Trophoblast cell (in vitro differentiated cells and primary cell): ENCODE results near the gene C20orf204.

ENCODE experiments used
- DNase-seq, 2 donors: peaks; one replicate each; pipeline ENCODE4 v3.0.0-alpha.2; 2016
- H2AFZ ChIP-seq: 2 replicates; pipeline ENCODE4 v1.6.1; 2013; ENCODE audit warnings: low read length, moderate library complexity, mild to moderate bottlenecking; ENCODE audit not compliant: insufficient read depth, poor library complexity
- H2AK5ac ChIP-seq: 2 replicates; pipeline ENCODE4 v1.6.1; 2013; ENCODE audit warnings: mild to moderate bottlenecking, low read length
- H2BK120ac ChIP-seq: 2 replicates; pipeline ENCODE4 v1.6.1; 2013; ENCODE audit warnings: low read length, mild to moderate bottlenecking, moderate library complexity; ENCODE audit not compliant: insufficient read depth, poor library complexity
- H2BK12ac ChIP-seq: 2 replicates; pipeline ENCODE4 v1.6.1; 2013; ENCODE audit warnings: mild to moderate bottlenecking, low read length, moderate library complexity
- H2BK5ac ChIP-seq: 2 replicates; pipeline ENCODE4 v1.6.1; 2013; ENCODE audit warnings: low read length, low read depth, moderate library complexity, mild to moderate bottlenecking; ENCODE audit not compliant: poor library complexity
- H3K14ac ChIP-seq: 2 replicates; pipeline ENCODE4 v1.6.1; 2013; ENCODE audit warnings: mild to moderate bottlenecking, low read length
- H3K18ac ChIP-seq: 2 replicates; pipeline ENCODE4 v1.6.1; 2013; ENCODE audit warnings: mild to moderate bottlenecking, low read length
- H3K23ac ChIP-seq: 2 replicates; pipeline ENCODE4 v1.6.1; 2013; ENCODE audit warnings: low read length
- H3K27ac ChIP-seq: 2 replicates; pipeline ENCODE4 v1.5.1; 2013; ENCODE audit warnings: low read depth, mild to moderate bottlenecking, inconsistent platforms, low read length, moderate library complexity
- H3K27me3 ChIP-seq: 2 replicates; pipeline ENCODE4 v1.6.1; 2013; ENCODE audit warnings: inconsistent platforms, mild to moderate bottlenecking, low read length, moderate library complexity; ENCODE audit not compliant: insufficient read depth
- H3K36me3 ChIP-seq, 2 experiments: 1 replicate in 1 of 2; 2 replicates in 1 of 2; pipeline ENCODE4 v1.6.1; 2013; ENCODE audit warnings: low read length in 2 of 2, mild to moderate bottlenecking in 2 of 2, moderate library complexity in 1 of 2; ENCODE audit not compliant: insufficient read depth in 2 of 2, control insufficient read depth in 1 of 2
- H3K4ac ChIP-seq: 2 replicates; pipeline ENCODE4 v1.6.1; 2013; ENCODE audit warnings: low read depth, mild to moderate bottlenecking, low read length, moderate library complexity
- H3K4me1 ChIP-seq, 2 experiments: 1 replicate in 1 of 2; 2 replicates in 1 of 2; pipeline ENCODE4 v1.6.1; 2013; ENCODE audit warnings: low read length in 2 of 2, mild to moderate bottlenecking in 2 of 2, moderate library complexity in 1 of 2; ENCODE audit not compliant: insufficient read depth in 2 of 2, control insufficient read depth in 1 of 2
- H3K4me2 ChIP-seq: 2 replicates; pipeline ENCODE4 v1.6.1; 2013; ENCODE audit warnings: inconsistent platforms, mild to moderate bottlenecking, low read length, moderate library complexity
- H3K4me3 ChIP-seq: 2 replicates; pipeline ENCODE4 v1.5.1; 2013; ENCODE audit warnings: mild to moderate bottlenecking, low read depth, low read length, inconsistent platforms
- H3K79me1 ChIP-seq: one replicate; pipeline ENCODE4 v1.6.1; 2013; ENCODE audit warnings: low read length
- H3K79me2 ChIP-seq: 2 replicates; pipeline ENCODE4 v1.6.1; 2013; ENCODE audit warnings: low read length, mild to moderate bottlenecking; ENCODE audit not compliant: control insufficient read depth, insufficient read depth, poor library complexity
- H3K9ac ChIP-seq: 2 replicates; pipeline ENCODE4 v1.6.1; 2013; ENCODE audit warnings: mild to moderate bottlenecking, low read length
- H3K9me3 ChIP-seq: 2 replicates; pipeline ENCODE4 v1.6.1; 2013; ENCODE audit warnings: low read depth, mild to moderate bottlenecking, control low read depth, inconsistent platforms, low read length; ENCODE audit not compliant: insufficient read depth
- H4K12ac ChIP-seq: 2 replicates; pipeline ENCODE4 v1.6.1; 2013; ENCODE audit warnings: low read depth, mild to moderate bottlenecking, low read length, moderate library complexity
- H4K8ac ChIP-seq: 2 replicates; pipeline ENCODE4 v1.6.1; 2013; ENCODE audit warnings: low read depth, mild to moderate bottlenecking, low read length, moderate library complexity
- H4K91ac ChIP-seq: one replicate; pipeline ENCODE4 v1.6.1; 2013; ENCODE audit warnings: low read depth, mild to moderate bottlenecking, low read length, moderate library complexity
- WGBS: extraction: QIAGEN DNeasy Blood & Tissue Kit; methylation state at CpG from one replicate; pipeline ENCODE4 v1.1.7; 2013; ENCODE audit warnings: missing lambda C conversion rate; ENCODE audit not compliant: insufficient read length, insufficient coverage; ENCODE audit errors: extremely low coverage; 5-methylcytosine and 5-hydroxymethylcytosine counted together

C20orf204 gene

GRCh38 chr20:64029293-64030117 is 6.5 kb upstream of the C20orf204 start:
- peaks cover 4% of the 10 kb centered on the region for H3K79me1 ChIP-seq
- H4K8ac ChIP-seq = no peak overlapping the region
- no peak overlapping the region for H4K91ac ChIP-seq
- peaks cover 1% of the 10 kb centered on the region for H3K79me2 ChIP-seq
- WGBS = no CpG with 5 or more reads among the region's 38 CpGs
- H3K4ac ChIP-seq = no peak overlapping the region
- peaks cover 11 to 19% of the 10 kb centered on the region in 2 experiments for H3K4me1 ChIP-seq
- H3K9ac ChIP-seq = no peak overlapping the region
- H3K4me3 ChIP-seq = no peak overlapping the region
- no peak overlapping the region for H2AFZ ChIP-seq
- peak overlapping the region; percentile 16 for H2AK5ac ChIP-seq
- H3K27ac ChIP-seq = no peak overlapping the region
- H3K4me2 ChIP-seq = no peak overlapping the region
- H3K18ac ChIP-seq = no peak overlapping the region
- no peak overlapping the region for H2BK12ac ChIP-seq
- DNase-seq = no peak
- no peak overlapping the region for H3K14ac ChIP-seq
- H3K27me3 ChIP-seq = no peaks in the 10 kb centered on the region
- no peak overlapping the region for H2BK120ac ChIP-seq
- no peak overlapping the region for H4K12ac ChIP-seq
- no peak overlapping the region for H3K23ac ChIP-seq
- H2BK5ac ChIP-seq = no peak overlapping the region
- no peaks in the 10 kb centered on the region for H3K9me3 ChIP-seq
- H3K36me3 ChIP-seq = peaks cover 83% of the 10 kb centered on the region in 2 experiments

GRCh38 chr20:64030371-64031134 is 5.4 kb upstream of the C20orf204 start:
- Histone ChIP-seq H3K9me3 (no peaks in the 10 kb centered on the region), H2BK120ac (no peak overlapping the region), H3K79me1 (peaks cover 4% of the 10 kb centered on the region), H3K14ac (no peak overlapping the region), H3K79me2 (peaks cover 1% of the 10 kb centered on the region), H3K4me3 (no peak overlapping the region), H4K8ac (no peak overlapping the region), H2AFZ (no peak overlapping the region), H2AK5ac (no peak overlapping the region), H3K9ac (no peak overlapping the region), H4K12ac (no peak overlapping the region), H3K27me3 (no peaks in the 10 kb centered on the region), H4K91ac (no peak overlapping the region), H3K27ac (no peak overlapping the region), H3K18ac (no peak overlapping the region), H3K36me3 (peaks cover 74 to 76% of the 10 kb centered on the region in 2 experiments), H3K23ac (no peak overlapping the region), H3K4me1 (peaks cover 13 to 21% of the 10 kb centered on the region in 2 experiments), H3K4ac (no peak overlapping the region), H3K4me2 (no peak overlapping the region), H2BK5ac (no peak overlapping the region), H2BK12ac (no peak overlapping the region)
- no CpG with 5 or more reads among the region's 20 CpGs for WGBS
- DNase-seq = no peak

- no CpG with 5 or more reads among the region's 19 CpGs for WGBS
- peaks cover 1% of the 10 kb centered on the region for H3K79me2 ChIP-seq
- H3K27me3 ChIP-seq = no peaks in the 10 kb centered on the region
- H2AK5ac ChIP-seq = no peak overlapping the region
- H3K4ac ChIP-seq = no peak overlapping the region
- DNase-seq = no peak
- no peak overlapping the region for H3K27ac ChIP-seq
- H4K8ac ChIP-seq = no peak overlapping the region
- no peak overlapping the region for H3K14ac ChIP-seq
- no peak overlapping the region for H2BK120ac ChIP-seq
- H2BK12ac ChIP-seq = no peak overlapping the region
- H3K4me2 ChIP-seq = no peak overlapping the region
- no peak overlapping the region for H2AFZ ChIP-seq
- H2BK5ac ChIP-seq = no peak overlapping the region
- H3K4me3 ChIP-seq = no peak overlapping the region
- peaks cover 4% of the 10 kb centered on the region for H3K79me1 ChIP-seq
- no peak overlapping the region for H3K23ac ChIP-seq
- peaks cover 25 to 34% of the 10 kb centered on the region in 2 experiments for H3K4me1 ChIP-seq
- H3K18ac ChIP-seq = no peak overlapping the region
- H3K9ac ChIP-seq = no peak overlapping the region
- H3K9me3 ChIP-seq = no peaks in the 10 kb centered on the region
- no peak overlapping the region for H4K12ac ChIP-seq
- H4K91ac ChIP-seq = no peak overlapping the region
- peaks cover 65% of the 10 kb centered on the region in 2 experiments for H3K36me3 ChIP-seq
These were observed 4.1 kb upstream of the C20orf204 start for GRCh38 chr20:64031822-64032314.

GRCh38 chr20:64032706-64033624 is 3.0 kb upstream of the C20orf204 start:
- Histone ChIP-seq H4K91ac (no peak overlapping the region), H3K9me3 (no peaks in the 10 kb centered on the region), H2AFZ (no peak overlapping the region), H3K4ac (no peak overlapping the region), H2BK5ac (no peak overlapping the region), H3K27ac (no peak overlapping the region), H2AK5ac (no peak overlapping the region), H4K8ac (no peak overlapping the region), H2BK12ac (no peak overlapping the region), H3K4me1 (peaks cover 29 to 31% of the 10 kb centered on the region in 2 experiments), H2BK120ac (no peak overlapping the region), H3K23ac (no peak overlapping the region), H3K27me3 (no peaks in the 10 kb centered on the region), H3K79me2 (peaks cover 1% of the 10 kb centered on the region), H3K79me1 (peaks cover 4% of the 10 kb centered on the region), H3K36me3 (peaks cover 54% of the 10 kb centered on the region in 2 experiments), H3K4me3 (no peak overlapping the region), H3K9ac (no peak overlapping the region), H3K4me2 (no peak overlapping the region), H3K18ac (no peak overlapping the region), H3K14ac (no peak overlapping the region), H4K12ac (no peak overlapping the region)
- no CpG with 5 or more reads among the region's 31 CpGs for WGBS
- DNase-seq = no peak
